Mucosa of rectum (tissue), 2 donors: Measurements from ENCODE around the gene TMTC2.

Experiments
- H3K27ac ChIP-seq, 2 donors: one replicate each; pipeline ENCODE4 v1.7.0; 2013; ENCODE audit warnings: inconsistent platforms in 2 of 2, low read depth in 2 of 2, low read length in 2 of 2
- H3K27me3 ChIP-seq, 2 donors: one replicate each; pipeline ENCODE4 v1.7.0; 2013; ENCODE audit warnings: low read length in 2 of 2; ENCODE audit not compliant: control insufficient read depth in 2 of 2, insufficient read depth in 2 of 2
- H3K36me3 ChIP-seq, 2 donors: one replicate each; pipeline ENCODE4 v1.7.0; 2013; ENCODE audit warnings: low read length in 2 of 2; ENCODE audit not compliant: control insufficient read depth in 2 of 2, insufficient read depth in 2 of 2
- H3K4me1 ChIP-seq, 2 donors: one replicate each; pipeline ENCODE4 v1.7.0; 2013; ENCODE audit warnings: low read length in 2 of 2, mild to moderate bottlenecking in 1 of 2; ENCODE audit not compliant: control insufficient read depth in 2 of 2, insufficient read depth in 2 of 2
- H3K4me3 ChIP-seq, 2 donors: one replicate each; pipeline ENCODE4 v1.7.0; 2013; ENCODE audit warnings: low read length in 2 of 2
- H3K9ac ChIP-seq, 2 donors: one replicate each; pipeline ENCODE4 v1.7.0; 2013; ENCODE audit warnings: low read length in 2 of 2, low read depth in 1 of 2, mild to moderate bottlenecking in 1 of 2
- H3K9me3 ChIP-seq, 2 donors: one replicate each; pipeline ENCODE4 v1.7.0; 2013; ENCODE audit warnings: low read length in 2 of 2; ENCODE audit not compliant: control insufficient read depth in 2 of 2
- donor health status: healthy.
- donor health status: Normal muscosa, but diverticular disease.

The TMTC2 gene

GRCh38 chr12:83015390-83016217 lies 328.9 kb downstream of the TMTC2 start:
- peak overlapping the region in 1 of 2 donors; percentile 26 for H3K4me3 ChIP-seq
- no peaks in the 10 kb centered on the region for H3K27me3 ChIP-seq
- no peaks in the 10 kb centered on the region for H3K4me1 ChIP-seq
- no peaks in the 10 kb centered on the region for H3K36me3 ChIP-seq
- H3K27ac ChIP-seq, result no peak overlapping the region
- H3K9me3 ChIP-seq, result no peaks in the 10 kb centered on the region
- no peak overlapping the region for H3K9ac ChIP-seq

GRCh38 chr12:83016218-83016835 lies 329.6 kb downstream of the TMTC2 start:
- Histone ChIP-seq H3K27me3 (no peaks in the 10 kb centered on the region), H3K4me3 (no peak overlapping the region), H3K9me3 (no peaks in the 10 kb centered on the region), H3K36me3 (no peaks in the 10 kb centered on the region), H3K4me1 (no peaks in the 10 kb centered on the region), H3K27ac (peak overlapping the region in 1 of 2 donors; percentile 18), H3K9ac (no peak overlapping the region)

GRCh38 chr12:83016991-83017390 lies 330.3 kb downstream of the TMTC2 start:
- Histone ChIP-seq H3K9me3 (no peaks in the 10 kb centered on the region), H3K27me3 (no peaks in the 10 kb centered on the region), H3K27ac (no peak overlapping the region), H3K4me3 (no peak overlapping the region), H3K36me3 (no peaks in the 10 kb centered on the region), H3K9ac (no peak overlapping the region), H3K4me1 (no peaks in the 10 kb centered on the region)

- H3K36me3 ChIP-seq, result no peaks in the 10 kb centered on the region
- no peaks in the 10 kb centered on the region for H3K9me3 ChIP-seq
- no peaks in the 10 kb centered on the region for H3K4me1 ChIP-seq
- no peaks in the 10 kb centered on the region for H3K27me3 ChIP-seq
- no peak overlapping the region for H3K4me3 ChIP-seq
- H3K27ac ChIP-seq, result no peak overlapping the region
- H3K9ac ChIP-seq, result no peak overlapping the region
Observed at GRCh38 chr12:83018088-83018487, 331.4 kb downstream of the TMTC2 start.

GRCh38 chr12:83027021-83027723 lies 340.5 kb downstream of the TMTC2 start:
- no peaks in the 10 kb centered on the region for H3K4me1 ChIP-seq
- no peak overlapping the region for H3K27ac ChIP-seq
- no peaks in the 10 kb centered on the region for H3K36me3 ChIP-seq
- H3K4me3 ChIP-seq, result no peak overlapping the region
- no peak overlapping the region for H3K9ac ChIP-seq
- no peaks in the 10 kb centered on the region for H3K9me3 ChIP-seq
- H3K27me3 ChIP-seq, result no peaks in the 10 kb centered on the region

GRCh38 chr12:83031196-83031595 lies 344.5 kb downstream of the TMTC2 start:
- Histone ChIP-seq H3K4me3 (no peak overlapping the region), H3K27me3 (no peaks in the 10 kb centered on the region), H3K4me1 (no peaks in the 10 kb centered on the region), H3K9me3 (no peaks in the 10 kb centered on the region), H3K36me3 (no peaks in the 10 kb centered on the region), H3K27ac (no peak overlapping the region), H3K9ac (no peak overlapping the region)

- no peaks in the 10 kb centered on the region for H3K36me3 ChIP-seq
- no peaks in the 10 kb centered on the region for H3K9me3 ChIP-seq
- no peaks in the 10 kb centered on the region for H3K4me1 ChIP-seq
- H3K4me3 ChIP-seq, result no peak overlapping the region
- H3K27me3 ChIP-seq, result no peaks in the 10 kb centered on the region
- H3K9ac ChIP-seq, result no peak overlapping the region
- H3K27ac ChIP-seq, result no peak overlapping the region
Observed at GRCh38 chr12:83036847-83037246, 350.1 kb downstream of the TMTC2 start.

- no peaks in the 10 kb centered on the region for H3K9me3 ChIP-seq
Observed at GRCh38 chr12:83039413-83039812, 352.7 kb downstream of the TMTC2 start.

GRCh38 chr12:83040339-83040738 lies 353.6 kb downstream of the TMTC2 start:
- H3K4me3 ChIP-seq, result no peak overlapping the region
- no peaks in the 10 kb centered on the region for H3K27me3 ChIP-seq
- no peak overlapping the region for H3K9ac ChIP-seq
- no peaks in the 10 kb centered on the region for H3K36me3 ChIP-seq
- no peaks in the 10 kb centered on the region for H3K4me1 ChIP-seq
- H3K27ac ChIP-seq, result no peak overlapping the region
- no peaks in the 10 kb centered on the region for H3K9me3 ChIP-seq

More at GRCh38 chr12:83039413-83039812, 352.7 kb downstream of the TMTC2 start:
- no peak overlapping the region for H3K9ac ChIP-seq
- H3K27ac ChIP-seq, result no peak overlapping the region
- H3K27me3 ChIP-seq, result no peaks in the 10 kb centered on the region
- H3K4me3 ChIP-seq, result no peak overlapping the region
- no peaks in the 10 kb centered on the region for H3K36me3 ChIP-seq
- no peaks in the 10 kb centered on the region for H3K4me1 ChIP-seq

GRCh38 chr12:83040991-83041390 lies 354.3 kb downstream of the TMTC2 start:
- H3K4me1 ChIP-seq, result no peaks in the 10 kb centered on the region
- H3K9me3 ChIP-seq, result no peaks in the 10 kb centered on the region
- no peak overlapping the region for H3K9ac ChIP-seq
- H3K27ac ChIP-seq, result no peak overlapping the region
- H3K4me3 ChIP-seq, result no peak overlapping the region
- no peaks in the 10 kb centered on the region for H3K27me3 ChIP-seq
- H3K36me3 ChIP-seq, result no peaks in the 10 kb centered on the region
